DND-41 (cell line): ENCODE measurements around the gene MGME1.
"Not testable (repeated sequence)": the region's sequence is repeated elsewhere in the genome, so short reads cannot be mapped to it uniquely, and the experiment has no call there.

ENCODE experiments used
- ATAC-seq: fragments of 200-7000 bp; cut with Tn5 transposase; 3 replicates; pipeline ENCODE4 v1.9.1; 2021; ENCODE audit warnings: low read depth; ENCODE audit not compliant: insufficient read depth
- DNase-seq: peaks from one replicate; pipeline ENCODE4 v3.0.0-alpha.2; 2020
- H2AFZ ChIP-seq: 2 replicates; pipeline ENCODE4 v1.6.0; 2012; ENCODE audit warnings: low read depth, low read length
- H3K27ac ChIP-seq: 2 replicates; pipeline ENCODE4 v1.5.1; 2012; ENCODE audit warnings: low read length, inconsistent platforms
- H3K27me3 ChIP-seq: fragments of 200-600 bp; sonication (generic); 2 replicates; pipeline ENCODE4 v1.6.0; 2012; ENCODE audit warnings: low read length, mild to moderate bottlenecking, inconsistent platforms; ENCODE audit not compliant: insufficient read depth, poor library complexity
- H3K36me3 ChIP-seq: 2 replicates; pipeline ENCODE4 v1.5.1; 2012; ENCODE audit warnings: low read length, inconsistent platforms; ENCODE audit not compliant: insufficient read depth
- H3K4me1 ChIP-seq: 2 replicates; pipeline ENCODE4 v1.5.1; 2012; ENCODE audit warnings: mild to moderate bottlenecking, low read length; ENCODE audit not compliant: insufficient read depth
- H3K4me2 ChIP-seq: 2 replicates; pipeline ENCODE4 v1.6.0; 2012; ENCODE audit warnings: mild to moderate bottlenecking, moderate library complexity, low read length, inconsistent platforms; ENCODE audit not compliant: insufficient read depth
- H3K4me3 ChIP-seq, 2 experiments: fragments of 200-600 bp in 1 of 2; shearing (Covaris generic) in 1 of 2; 2 replicates each; pipeline ENCODE4 v1.5.1; 2012 to 2016; ENCODE audit warnings: inconsistent platforms in 2 of 2, low read length in 2 of 2, mild to moderate bottlenecking in 2 of 2, low read depth in 1 of 2, moderate library complexity in 1 of 2
- H3K79me2 ChIP-seq: 2 replicates; pipeline ENCODE4 v1.6.0; 2012; ENCODE audit warnings: low read length, inconsistent platforms; ENCODE audit not compliant: insufficient read depth
- H3K9ac ChIP-seq: 2 replicates; pipeline ENCODE4 v1.6.0; 2012; ENCODE audit warnings: low read depth, mild to moderate bottlenecking, inconsistent platforms, low read length, moderate library complexity
- H3K9me3 ChIP-seq: 2 replicates; pipeline ENCODE4 v1.5.1; 2012; ENCODE audit warnings: low read length, moderate library complexity, mild to moderate bottlenecking, inconsistent platforms; ENCODE audit not compliant: insufficient read depth, severe bottlenecking
- H4K20me1 ChIP-seq: 2 replicates; pipeline ENCODE4 v1.6.0; 2012; ENCODE audit warnings: low read length; ENCODE audit not compliant: insufficient read depth
- EZH2 ChIP-seq: IDR thresholded peaks from 3 replicates; pipeline ENCODE4 v1.6.1; 2012; ENCODE audit warnings: borderline replicate concordance, low read depth, mild to moderate bottlenecking, moderate library complexity, low read length, inconsistent platforms; ENCODE audit not compliant: severe bottlenecking
- TF ChIP-seq, protein P1 (sequence below): IDR thresholded peaks from 2 replicates; pipeline ENCODE4 v1.5.1; 2012; ENCODE audit warnings: borderline replicate concordance, low read length, moderate library complexity, mild to moderate bottlenecking; ENCODE audit not compliant: poor library complexity, severe bottlenecking; ENCODE audit errors: extremely low read depth

The MGME1 gene

GRCh38 chr20:18020931-18021330 is 52.1 kb downstream of the MGME1 start:
- ATAC-seq (no peak), DNase-seq (no peak)
- Histone ChIP-seq H3K27me3 (no peaks in the 10 kb centered on the region), H3K9me3 (no peaks in the 10 kb centered on the region), H3K4me1 (no peaks in the 10 kb centered on the region), H3K27ac (no peak overlapping the region), H3K36me3 (no peaks in the 10 kb centered on the region), H3K9ac (no peak overlapping the region), H3K4me2 (no peak overlapping the region), H2AFZ (no peak overlapping the region), H3K79me2 (no peaks in the 10 kb centered on the region), H4K20me1 (no peaks in the 10 kb centered on the region; the same call in 1 of the 2 replicates), H3K4me3 (no peak overlapping the region)
- no peak for TF ChIP-seq EZH2
- TF ChIP-seq, protein P1, sequence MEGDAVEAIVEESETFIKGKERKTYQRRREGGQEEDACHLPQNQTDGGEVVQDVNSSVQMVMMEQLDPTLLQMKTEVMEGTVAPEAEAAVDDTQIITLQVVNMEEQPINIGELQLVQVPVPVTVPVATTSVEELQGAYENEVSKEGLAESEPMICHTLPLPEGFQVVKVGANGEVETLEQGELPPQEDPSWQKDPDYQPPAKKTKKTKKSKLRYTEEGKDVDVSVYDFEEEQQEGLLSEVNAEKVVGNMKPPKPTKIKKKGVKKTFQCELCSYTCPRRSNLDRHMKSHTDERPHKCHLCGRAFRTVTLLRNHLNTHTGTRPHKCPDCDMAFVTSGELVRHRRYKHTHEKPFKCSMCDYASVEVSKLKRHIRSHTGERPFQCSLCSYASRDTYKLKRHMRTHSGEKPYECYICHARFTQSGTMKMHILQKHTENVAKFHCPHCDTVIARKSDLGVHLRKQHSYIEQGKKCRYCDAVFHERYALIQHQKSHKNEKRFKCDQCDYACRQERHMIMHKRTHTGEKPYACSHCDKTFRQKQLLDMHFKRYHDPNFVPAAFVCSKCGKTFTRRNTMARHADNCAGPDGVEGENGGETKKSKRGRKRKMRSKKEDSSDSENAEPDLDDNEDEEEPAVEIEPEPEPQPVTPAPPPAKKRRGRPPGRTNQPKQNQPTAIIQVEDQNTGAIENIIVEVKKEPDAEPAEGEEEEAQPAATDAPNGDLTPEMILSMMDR: no peak

DNA sequence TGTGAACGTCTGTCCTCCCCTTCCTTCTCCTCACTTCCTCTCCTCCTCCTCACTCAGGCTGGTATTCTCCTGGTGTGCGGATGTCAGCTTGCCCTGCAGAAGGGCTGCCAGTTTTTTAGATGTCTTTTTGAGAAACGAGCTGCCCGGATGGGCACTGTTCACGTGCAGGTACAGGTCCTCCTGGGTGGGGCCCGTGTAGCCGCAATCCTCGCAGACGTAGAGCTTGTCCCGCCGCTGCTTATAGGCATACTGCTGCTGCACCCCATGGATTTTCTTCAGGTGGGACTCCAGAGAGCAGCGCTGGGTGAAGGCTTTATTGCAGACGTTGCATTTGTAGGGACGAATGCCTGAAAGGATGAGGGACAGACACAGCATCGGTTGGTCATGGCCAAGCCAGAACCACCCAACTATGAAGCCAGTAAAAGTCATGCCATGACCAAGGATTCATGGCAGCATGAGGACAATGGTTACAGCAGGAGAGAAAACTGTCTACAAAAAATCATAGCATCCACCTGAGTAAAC is 55.8 kb downstream of the MGME1 start:
- Histone ChIP-seq H3K4me3 (no peak overlapping the region), H4K20me1 (no peaks in the 10 kb centered on the region), H3K9ac (no peak overlapping the region), H2AFZ (no peak overlapping the region), H3K79me2 (no peaks in the 10 kb centered on the region), H3K9me3 (no peaks in the 10 kb centered on the region), H3K4me1 (no peaks in the 10 kb centered on the region), H3K36me3 (no peaks in the 10 kb centered on the region), H3K4me2 (no peak overlapping the region), H3K27ac (no peak overlapping the region), H3K27me3 (no peaks in the 10 kb centered on the region)
- no peak for DNase-seq
- no peak for TF ChIP-seq EZH2
- TF ChIP-seq, protein P1: no peak
- ATAC-seq: no peak

GRCh38 chr20:18027011-18027410 is 58.2 kb downstream of the MGME1 start:
- H4K20me1 ChIP-seq, H3K4me3 ChIP-seq, ATAC-seq, H3K79me2 ChIP-seq, H2AFZ ChIP-seq, H3K36me3 ChIP-seq, H3K27ac ChIP-seq, DNase-seq, H3K9ac ChIP-seq, H3K4me2 ChIP-seq, H3K4me1 ChIP-seq, H3K9me3 ChIP-seq, H3K27me3 ChIP-seq: not testable (repeated sequence)

DNA sequence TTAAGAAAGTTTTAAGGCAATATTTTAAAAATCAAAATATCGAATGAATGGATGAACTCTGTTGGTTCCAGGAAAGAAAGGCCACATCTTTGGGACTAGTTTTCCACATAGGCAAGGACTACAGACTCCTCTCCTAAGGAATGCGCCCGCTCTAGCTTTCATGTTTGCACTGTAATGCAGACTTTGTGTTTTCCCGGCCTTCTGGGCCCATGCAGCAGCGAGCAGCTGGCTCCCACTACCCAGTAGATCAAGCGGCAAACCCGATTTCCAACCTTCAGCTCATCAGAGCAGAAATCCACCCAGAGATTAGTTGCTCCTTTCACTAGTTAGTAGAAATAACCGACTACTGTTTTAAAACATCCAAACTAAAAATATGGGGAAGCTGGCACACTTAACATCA is 61.2 kb downstream of the MGME1 start:
- no peak for ATAC-seq
- no peak for DNase-seq
- Histone ChIP-seq H3K9me3 (no peaks in the 10 kb centered on the region), H2AFZ (no peak overlapping the region), H3K9ac (no peak overlapping the region), H4K20me1 (no peaks in the 10 kb centered on the region), H3K4me2 (no peak overlapping the region), H3K27ac (no peak overlapping the region), H3K79me2 (no peaks in the 10 kb centered on the region), H3K27me3 (peaks cover 10% of the 10 kb centered on the region), H3K4me1 (no peaks in the 10 kb centered on the region), H3K4me3 (no peak overlapping the region), H3K36me3 (no peaks in the 10 kb centered on the region)
- TF ChIP-seq, protein P1: no peak
- TF ChIP-seq EZH2: no peak
